MCF 10A (cell line): ENCODE measurements around the gene CPSF6. TPM values are rescaled to one million over a fixed set of nuclear protein-coding genes. Genes with fewer than 3 reads are reported as not detected.

Source experiments
- BruUV-seq: library from RNA; stranded (reverse); fragments of 400-500 nt; replicated peaks from 2 replicates; lab custom pipeline; 2021; lab: Mats Ljungman, UMichigan
- CTCF ChIA-PET: fragments of 300-600 bp; sonication (Branson Sonifier 250); formaldehyde crosslinking; extraction: SDS; loops from one replicate; lab custom pipeline; 2021; ENCODE audit warnings: antibody characterized with exemption, inconsistent platforms; lab: Yijun Ruan, JAX
- POLR2A ChIA-PET: fragments of 300-600, 350-650 bp; sonication (Branson Sonifier 250); formaldehyde crosslinking; extraction: SDS; loops from one replicate; lab custom pipeline; 2020; ENCODE audit warnings: antibody characterized with exemption, inconsistent platforms; lab: Yijun Ruan, JAX
- DNase-seq: peaks from one replicate; pipeline ENCODE4 v3.0.0-alpha.2; 2018; ENCODE audit not compliant: unreplicated experiment
- H3K27ac Mint-ChIP-seq: one replicate; pipeline ENCODE4 v1.8.0; 2022; ENCODE audit warnings: mild to moderate bottlenecking, low read depth, mixed read lengths; ENCODE audit not compliant: unreplicated experiment
- H3K27me3 Mint-ChIP-seq: one replicate; pipeline ENCODE4 v1.8.0; 2022; ENCODE audit warnings: mixed read lengths; ENCODE audit not compliant: insufficient read depth, unreplicated experiment
- H3K36me3 Mint-ChIP-seq: one replicate; pipeline ENCODE4 v1.8.0; 2022; ENCODE audit warnings: mild to moderate bottlenecking, moderate library complexity, mixed read lengths; ENCODE audit not compliant: insufficient read depth, unreplicated experiment
- H3K4me1 Mint-ChIP-seq: one replicate; pipeline ENCODE4 v1.8.0; 2022; ENCODE audit warnings: mixed read lengths; ENCODE audit not compliant: insufficient read depth, unreplicated experiment
- H3K4me3 Mint-ChIP-seq: one replicate; pipeline ENCODE4 v1.8.0; 2022; ENCODE audit warnings: mild to moderate bottlenecking, moderate library complexity, mixed read lengths; ENCODE audit not compliant: unreplicated experiment
- H3K9me3 Mint-ChIP-seq: one replicate; pipeline ENCODE4 v1.8.0; 2022; ENCODE audit warnings: mixed read lengths; ENCODE audit not compliant: unreplicated experiment
- intact Hi-C: fragments of 100-400 bp; cut with micrococcal nuclease; formaldehyde crosslinking; loops from 2 replicates; pipeline ENCODE4 v1.14.1; 2022
- total RNA-seq: library from RNA; stranded (reverse); gene quantifications from 2 replicates; pipeline ENCODE4 v1.2.3, GENCODE V29; 2022
- TF ChIP-seq, protein P1 (sequence below): fragments of 200-600 bp; IDR thresholded peaks from one replicate; pipeline ENCODE4 v1.8.0; 2022; ENCODE audit warnings: antibody characterized with exemption, mild to moderate bottlenecking; ENCODE audit not compliant: unreplicated experiment

The CPSF6 gene
- total RNA-seq, 1 experiment from 2014 or later, result 58.9 TPM

GRCh38 chr12:69275471-69275891, 36.1 kb downstream of the CPSF6 start:
- ChIA-PET CTCF (interaction anchor here (0.6 to 1.0 kb wide), 5 partner anchors 23 to 492 kb away, joined by 3 to 6 read pairs (median 3); no protein-coding TSS in a partner anchor), POLR2A (interaction anchor here (0.9 to 2.2 kb wide), 4 partner anchors 8 to 127 kb away, joined by 3 to 8 read pairs (median 6); no protein-coding TSS in a partner anchor)
- Mint-ChIP-seq H3K4me1 (peaks cover 15% of the 10 kb centered on the region), H3K27ac (no peak overlapping the region), H3K4me3 (no peak overlapping the region), H3K27me3 (no peaks in the 10 kb centered on the region), H3K36me3 (peaks cover 30% of the 10 kb centered on the region), H3K9me3 (no peaks in the 10 kb centered on the region)
- TF ChIP-seq, protein P1, sequence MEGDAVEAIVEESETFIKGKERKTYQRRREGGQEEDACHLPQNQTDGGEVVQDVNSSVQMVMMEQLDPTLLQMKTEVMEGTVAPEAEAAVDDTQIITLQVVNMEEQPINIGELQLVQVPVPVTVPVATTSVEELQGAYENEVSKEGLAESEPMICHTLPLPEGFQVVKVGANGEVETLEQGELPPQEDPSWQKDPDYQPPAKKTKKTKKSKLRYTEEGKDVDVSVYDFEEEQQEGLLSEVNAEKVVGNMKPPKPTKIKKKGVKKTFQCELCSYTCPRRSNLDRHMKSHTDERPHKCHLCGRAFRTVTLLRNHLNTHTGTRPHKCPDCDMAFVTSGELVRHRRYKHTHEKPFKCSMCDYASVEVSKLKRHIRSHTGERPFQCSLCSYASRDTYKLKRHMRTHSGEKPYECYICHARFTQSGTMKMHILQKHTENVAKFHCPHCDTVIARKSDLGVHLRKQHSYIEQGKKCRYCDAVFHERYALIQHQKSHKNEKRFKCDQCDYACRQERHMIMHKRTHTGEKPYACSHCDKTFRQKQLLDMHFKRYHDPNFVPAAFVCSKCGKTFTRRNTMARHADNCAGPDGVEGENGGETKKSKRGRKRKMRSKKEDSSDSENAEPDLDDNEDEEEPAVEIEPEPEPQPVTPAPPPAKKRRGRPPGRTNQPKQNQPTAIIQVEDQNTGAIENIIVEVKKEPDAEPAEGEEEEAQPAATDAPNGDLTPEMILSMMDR, result no peak
- intact Hi-C loops, result no loop called here
- DNase-seq, result no peak
- BruUV-seq, result no TSS peak

- Mint-ChIP-seq H3K27me3 (no peaks in the 10 kb centered on the region), H3K27ac (no peak overlapping the region), H3K4me1 (peaks cover 27% of the 10 kb centered on the region), H3K4me3 (no peak overlapping the region), H3K36me3 (peaks cover 11% of the 10 kb centered on the region), H3K9me3 (no peaks in the 10 kb centered on the region)
- intact Hi-C loops, result no loop called here
- ChIA-PET CTCF (interaction anchor here (1.7 to 2.0 kb wide), 2 partner anchors 25 to 121 kb away, joined by 5 read pairs; no protein-coding TSS in a partner anchor), POLR2A (interaction anchor here (0.9 to 1.0 kb wide), 3 partner anchors 9 to 126 kb away, joined by 3 read pairs; no protein-coding TSS in a partner anchor)
- BruUV-seq, result no TSS peak
- TF ChIP-seq, protein P1, result no peak
- DNase-seq, result no peak
These were observed 39.7 kb downstream of the CPSF6 start for GRCh38 chr12:69278814-69279782.

GRCh38 chr12:69284131-69284530, 44.8 kb downstream of the CPSF6 start:
- CTCF ChIA-PET, result no interaction called here
- Mint-ChIP-seq H3K36me3 (peaks cover 7% of the 10 kb centered on the region), H3K27ac (no peak overlapping the region), H3K27me3 (peaks cover 12% of the 10 kb centered on the region), H3K9me3 (no peaks in the 10 kb centered on the region), H3K4me1 (peaks cover 18% of the 10 kb centered on the region), H3K4me3 (peak overlapping the region; percentile 58)
- DNase-seq, result peak; percentile 80
- BruUV-seq, result no TSS peak
- POLR2A ChIA-PET, result interaction anchor here (0.7 to 2.3 kb wide), 3 partner anchors 9 to 40 kb away, joined by 3 to 8 read pairs (median 7); no protein-coding TSS in a partner anchor
- intact Hi-C loops, result no loop called here
- TF ChIP-seq, protein P1, result no peak

GRCh38 chr12:69287556-69287955, 48.2 kb downstream of the CPSF6 start:
- Mint-ChIP-seq H3K4me1 (peaks cover 23% of the 10 kb centered on the region), H3K27me3 (peaks cover 46% of the 10 kb centered on the region), H3K9me3 (no peaks in the 10 kb centered on the region), H3K27ac (no peak overlapping the region), H3K36me3 (peaks cover 5% of the 10 kb centered on the region), H3K4me3 (no peak overlapping the region)
- BruUV-seq, result no TSS peak
- CTCF ChIA-PET, result interaction anchor here (0.7 to 1.8 kb wide), 3 partner anchors 11 to 108 kb away, joined by 3 to 5 read pairs (median 4); no protein-coding TSS in a partner anchor
- TF ChIP-seq, protein P1, result no peak
- POLR2A ChIA-PET, result interaction anchor here (0.5 to 1.1 kb wide), 2 partner anchors 13 to 82 kb away, joined by 4 to 5 read pairs; no protein-coding TSS in a partner anchor
- DNase-seq, result no peak
- intact Hi-C loops, result no loop called here
